HepG2 (cell line): ENCODE data around the gene VPS13D. TPM values are rescaled to one million over a fixed set of nuclear protein-coding genes. Genes with fewer than 3 reads are reported as not detected.

Source experiments
- ATAC-seq: fragments of 200-7000 bp; cut with Tn5 transposase; 3 replicates; pipeline ENCODE4 v1.9.1; 2020; ENCODE audit warnings: mild to moderate bottlenecking, moderate library complexity
- BruUV-seq: library from RNA; stranded (reverse); fragments of 400-500 nt; replicated peaks from 2 replicates; lab custom pipeline; 2021; lab: Mats Ljungman, UMichigan
- CTCF ChIA-PET: fragments of 300-600 bp; formaldehyde crosslinking; extraction: SDS; loops from one replicate; lab custom pipeline; 2021; ENCODE audit warnings: low total read pairs, inconsistent platforms, low intra/inter-chr PET ratio; lab: Yijun Ruan, JAX
- POLR2A ChIA-PET: fragments of 350-600 bp; sonication (Branson Sonifier 250); formaldehyde crosslinking; loops from one replicate; lab custom pipeline; 2020; ENCODE audit warnings: antibody characterized with exemption, inconsistent platforms; lab: Yijun Ruan, JAX
- DNase-seq: peaks from one replicate; pipeline ENCODE4 v3.0.0-alpha.2; 2015; ENCODE audit warnings: low spot score
- FAIRE-seq: peaks from 3 replicates; lab custom pipeline; 2011; peaks lifted over from hg19 to GRCh38; lab: Jason Lieb, UNC
- H2AFZ ChIP-seq: one replicate; pipeline ENCODE4 v1.6.1; 2011; ENCODE audit warnings: low read length, inconsistent platforms
- H3K27ac ChIP-seq: fragments of 300-600 bp; 3 replicates; pipeline ENCODE4 v1.8.0; 2011; ENCODE audit warnings: mixed run types, mild to moderate bottlenecking, mixed read lengths, low read length, inconsistent platforms; ENCODE audit not compliant: insufficient read depth; ENCODE audit errors: extremely low read length
- H3K27me3 ChIP-seq, 2 experiments: fragments of 200-600 bp in 1 of 2; 2 replicates in 1 of 2; 3 replicates in 1 of 2; pipeline versions ENCODE4 v1.6.0 to v1.8.0; 2011; ENCODE audit warnings: low read length in 2 of 2, mild to moderate bottlenecking in 2 of 2, moderate library complexity in 2 of 2, inconsistent platforms in 1 of 2; ENCODE audit not compliant: insufficient read depth in 2 of 2, control insufficient read depth in 1 of 2
- H3K36me3 ChIP-seq, 2 experiments: fragments of 200-600 bp in 1 of 2; replicated peaks in 1 of 2; 2 replicates in 1 of 2; 3 replicates in 1 of 2; pipeline versions ENCODE4 v1.5.1 to v1.8.0; 2011; ENCODE audit warnings: low read length in 2 of 2, inconsistent platforms in 1 of 2; ENCODE audit not compliant: insufficient read depth in 2 of 2, control insufficient read depth in 1 of 2
- H3K4me1 ChIP-seq: 2 replicates; pipeline ENCODE4 v1.5.1; 2012; ENCODE audit warnings: low read length, inconsistent platforms; ENCODE audit not compliant: insufficient read depth
- H3K4me2 ChIP-seq: 2 replicates; pipeline ENCODE4 v1.6.0; 2011; ENCODE audit warnings: low read depth, low read length, inconsistent platforms
- H3K4me3 ChIP-seq, 3 experiments: fragments of 200-600 bp in 1 of 3; sonication (generic), shearing (Covaris generic) in 1 of 3; replicated peaks in 1 of 3; 2 replicates each; pipeline ENCODE4 v1.5.1; 2011 to 2016; ENCODE audit warnings: low read length in 3 of 3, inconsistent platforms in 2 of 3, low read depth in 2 of 3, mild to moderate bottlenecking in 2 of 3, control low read depth in 1 of 3, mixed read lengths in 1 of 3; ENCODE audit not compliant: insufficient read depth in 1 of 3
- H3K79me2 ChIP-seq: one replicate; pipeline ENCODE4 v1.6.1; 2011; ENCODE audit warnings: low read length, inconsistent platforms; ENCODE audit not compliant: insufficient read depth
- H3K9ac ChIP-seq: 2 replicates; pipeline ENCODE4 v1.6.0; 2011; ENCODE audit warnings: mild to moderate bottlenecking, low read depth, low read length, inconsistent platforms; ENCODE audit not compliant: insufficient read depth
- H3K9me3 ChIP-seq: 2 replicates; pipeline ENCODE4 v1.5.1; 2012; ENCODE audit warnings: mild to moderate bottlenecking, low read length
- H4K20me1 ChIP-seq: 2 replicates; pipeline ENCODE4 v1.6.0; 2011; ENCODE audit warnings: inconsistent platforms, mild to moderate bottlenecking, low read length, moderate library complexity; ENCODE audit not compliant: insufficient read depth
- ARNT ChIP-seq: fragments of 450-650 bp; IDR thresholded peaks from 2 replicates; pipeline ENCODE4 v1.6.1; 2017
- BRD4 ChIP-seq: sonication (generic); formaldehyde crosslinking; IDR thresholded peaks from 2 replicates; pipeline ENCODE4 v1.4.0; 2020; ENCODE audit warnings: missing genetic modification reagents
- CBFB ChIP-seq: sonication (generic); formaldehyde crosslinking; IDR thresholded peaks from 2 replicates; pipeline ENCODE4 v1.4.0; 2020; ENCODE audit warnings: missing genetic modification reagents
- JUN ChIP-seq: sonication (generic); formaldehyde crosslinking; IDR thresholded peaks from 2 replicates; pipeline ENCODE4 v1.4.0; 2020; ENCODE audit warnings: mild to moderate bottlenecking, missing genetic modification reagents
- MAFF ChIP-seq: IDR thresholded peaks from 2 replicates; pipeline ENCODE4 v1.6.1; 2011; ENCODE audit warnings: low read depth, low read length, improper control_type of control experiment
- NKX3-1 ChIP-seq: sonication (generic); formaldehyde crosslinking; IDR thresholded peaks from 2 replicates; pipeline ENCODE4 v1.5.0; 2020; ENCODE audit warnings: missing genetic modification reagents
- PRDM10 ChIP-seq: sonication (generic); formaldehyde crosslinking; IDR thresholded peaks from 2 replicates; pipeline ENCODE4 v1.4.0; 2020; ENCODE audit warnings: low read depth, missing genetic modification reagents
- RARG ChIP-seq: sonication (generic); formaldehyde crosslinking; IDR thresholded peaks from 2 replicates; pipeline ENCODE4 v1.4.0; 2020; ENCODE audit warnings: low read depth, mild to moderate bottlenecking, missing genetic modification reagents
- THRA ChIP-seq: sonication (generic); formaldehyde crosslinking; IDR thresholded peaks from 2 replicates; pipeline ENCODE4 v1.4.0; 2020; ENCODE audit warnings: missing genetic modification reagents, borderline replicate concordance
- WGBS: methylation state at CpG from one replicate; pipeline ENCODE4 v1.1.6; 2017; ENCODE audit warnings: low lambda C conversion rate; 5-methylcytosine and 5-hydroxymethylcytosine counted together
- in situ Hi-C: cut with HindIII; loops from 2 replicates; pipeline ENCODE4 v1.10.0; 2017; ENCODE audit warnings: low pct_unique_long_range_greater_than_20kb; ENCODE audit not compliant: extremely low pct_ligation_motif_present
- intact Hi-C: fragments of 100-400 bp; cut with micrococcal nuclease; formaldehyde crosslinking; loops from one replicate; pipeline ENCODE4 v1.10.0; 2022; ENCODE audit not compliant: unreplicated experiment
- polyA plus RNA-seq, 8 experiments: library from polyadenylated mRNA; depleted of rRNA in 3 of 8; stranded (reverse) in 7 of 8; unstranded in 1 of 8; fragments of >200 nt; fragmentation: Illumina TruSeq in 4 of 8; extraction: Trizol in 4 of 8; gene quantifications; 2 replicates each; pipeline versions ENCODE4 v1.2.1 to v1.2.3, GENCODE V29; 2011 to 2016; ENCODE audit warnings: low read depth in 4 of 8, missing spikeins in 1 of 8, mixed read lengths in 1 of 8; ENCODE audit not compliant: insufficient read depth in 1 of 8
- total RNA-seq, 5 experiments: library from RNA; depleted of rRNA; stranded (reverse); fragments of >200 nt; fragmentation: Illumina TruSeq; extraction: Trizol; gene quantifications; 2 replicates each; pipeline ENCODE4 v1.2.3, GENCODE V29; 2016; ENCODE audit warnings: low read depth in 1 of 5
- TF ChIP-seq, protein P1 (sequence below): sonication (generic); formaldehyde crosslinking; IDR thresholded peaks from 2 replicates; pipeline ENCODE4 v1.4.0; 2020; ENCODE audit warnings: mild to moderate bottlenecking, missing genetic modification reagents, borderline replicate concordance

VPS13D gene
- total and polyA plus RNA-seq, 2 of the 13 experiments (the other 11 are each of a cell fraction or from before 2014, with no cell fraction given), result 8.6 to 13.9 TPM

DNA sequence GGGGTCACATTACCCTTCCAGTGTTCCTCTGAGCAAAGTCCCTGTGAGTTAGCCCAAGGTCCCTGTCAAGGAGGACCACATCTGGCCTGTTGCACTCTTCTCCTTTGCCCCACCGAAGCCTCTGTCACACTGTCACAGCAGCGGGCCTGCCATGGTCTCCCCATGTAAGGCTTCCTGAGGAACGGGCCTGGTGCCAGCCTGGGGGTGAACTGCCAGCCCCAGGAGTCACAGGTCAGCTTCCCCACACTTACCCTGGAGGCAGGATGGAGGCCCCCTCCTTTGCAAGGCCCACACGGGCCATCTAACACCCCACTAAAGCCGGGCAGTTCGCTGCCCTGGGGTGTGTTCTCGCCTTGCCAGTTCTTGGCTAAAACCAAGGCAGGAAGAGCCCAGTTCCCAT is 48.9 kb upstream of the VPS13D start (continued):
- TF ChIP-seq THRA (CRISPR knock-in tag), result no peak

DNA sequence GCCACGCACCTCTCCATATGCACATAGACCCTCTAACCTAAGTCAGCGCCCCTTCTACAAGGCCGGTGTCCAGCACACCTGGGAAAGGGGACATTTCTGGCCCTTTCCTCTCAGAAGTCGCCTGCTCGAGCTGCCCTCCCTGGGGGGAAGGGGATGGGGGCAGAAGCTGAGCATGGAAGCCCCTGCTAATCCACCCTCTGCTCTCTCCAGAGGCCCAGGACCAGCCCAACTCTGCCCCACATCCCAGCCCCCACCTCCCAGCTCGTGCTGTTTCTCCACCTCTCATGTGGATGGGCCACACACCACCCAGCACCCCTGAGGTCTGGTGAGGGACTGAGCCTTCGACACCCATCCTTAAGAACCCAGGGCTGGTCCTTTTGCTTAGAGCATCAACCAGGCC is 48.3 kb upstream of the VPS13D start:
- WGBS, result 33% methylated on average over 2 of the region's 7 CpGs
- H3K27ac ChIP-seq, result no peak overlapping the region
- in situ Hi-C loops, result no loop called here
- TF ChIP-seq JUN (CRISPR knock-in tag) (no peak), CBFB (CRISPR knock-in tag) (no peak), NKX3-1 (no peak), PRDM10 (CRISPR knock-in tag) (no peak), BRD4 (CRISPR knock-in tag) (no peak), ARNT (no peak), MAFF (no peak), RARG (no peak)
- TF ChIP-seq, protein P1, sequence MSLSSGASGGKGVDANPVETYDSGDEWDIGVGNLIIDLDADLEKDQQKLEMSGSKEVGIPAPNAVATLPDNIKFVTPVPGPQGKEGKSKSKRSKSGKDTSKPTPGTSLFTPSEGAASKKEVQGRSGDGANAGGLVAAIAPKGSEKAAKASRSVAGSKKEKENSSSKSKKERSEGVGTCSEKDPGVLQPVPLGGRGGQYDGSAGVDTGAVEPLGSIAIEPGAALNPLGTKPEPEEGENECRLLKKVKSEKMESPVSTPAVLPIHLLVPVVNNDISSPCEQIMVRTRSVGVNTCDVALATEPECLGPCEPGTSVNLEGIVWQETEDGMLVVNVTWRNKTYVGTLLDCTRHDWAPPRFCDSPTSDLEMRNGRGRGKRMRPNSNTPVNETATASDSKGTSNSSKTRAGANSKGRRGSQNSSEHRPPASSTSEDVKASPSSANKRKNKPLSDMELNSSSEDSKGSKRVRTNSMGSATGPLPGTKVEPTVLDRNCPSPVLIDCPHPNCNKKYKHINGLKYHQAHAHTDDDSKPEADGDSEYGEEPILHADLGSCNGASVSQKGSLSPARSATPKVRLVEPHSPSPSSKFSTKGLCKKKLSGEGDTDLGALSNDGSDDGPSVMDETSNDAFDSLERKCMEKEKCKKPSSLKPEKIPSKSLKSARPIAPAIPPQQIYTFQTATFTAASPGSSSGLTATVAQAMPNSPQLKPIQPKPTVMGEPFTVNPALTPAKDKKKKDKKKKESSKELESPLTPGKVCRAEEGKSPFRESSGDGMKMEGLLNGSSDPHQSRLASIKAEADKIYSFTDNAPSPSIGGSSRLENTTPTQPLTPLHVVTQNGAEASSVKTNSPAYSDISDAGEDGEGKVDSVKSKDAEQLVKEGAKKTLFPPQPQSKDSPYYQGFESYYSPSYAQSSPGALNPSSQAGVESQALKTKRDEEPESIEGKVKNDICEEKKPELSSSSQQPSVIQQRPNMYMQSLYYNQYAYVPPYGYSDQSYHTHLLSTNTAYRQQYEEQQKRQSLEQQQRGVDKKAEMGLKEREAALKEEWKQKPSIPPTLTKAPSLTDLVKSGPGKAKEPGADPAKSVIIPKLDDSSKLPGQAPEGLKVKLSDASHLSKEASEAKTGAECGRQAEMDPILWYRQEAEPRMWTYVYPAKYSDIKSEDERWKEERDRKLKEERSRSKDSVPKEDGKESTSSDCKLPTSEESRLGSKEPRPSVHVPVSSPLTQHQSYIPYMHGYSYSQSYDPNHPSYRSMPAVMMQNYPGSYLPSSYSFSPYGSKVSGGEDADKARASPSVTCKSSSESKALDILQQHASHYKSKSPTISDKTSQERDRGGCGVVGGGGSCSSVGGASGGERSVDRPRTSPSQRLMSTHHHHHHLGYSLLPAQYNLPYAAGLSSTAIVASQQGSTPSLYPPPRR (CRISPR knock-in tag), result no peak

More for the DNA sequence above, 48.3 kb upstream of the VPS13D start:
- H3K79me2 ChIP-seq, result no peaks in the 10 kb centered on the region
- H3K4me2 ChIP-seq, result no peak overlapping the region
- POLR2A ChIA-PET, result no interaction called here
- H3K9ac ChIP-seq, result no peak overlapping the region
- no peak overlapping the region for H3K4me3 ChIP-seq
- intact Hi-C loops, result no loop called here
- no peaks in the 10 kb centered on the region for H3K36me3 ChIP-seq
- ATAC-seq, result no peak
- H2AFZ ChIP-seq, result no peak overlapping the region
- no TSS peak for BruUV-seq
- H3K9me3 ChIP-seq, result no peaks in the 10 kb centered on the region
- FAIRE-seq, result no peak
- DNase-seq, result no peak
- peaks cover 40% of the 10 kb centered on the region for H3K4me1 ChIP-seq
- peaks cover 11 to 43% of the 10 kb centered on the region in 2 experiments; a peak in 4 of 5 replicates for H3K27me3 ChIP-seq
- H4K20me1 ChIP-seq, result no peaks in the 10 kb centered on the region
- CTCF ChIA-PET, result no interaction called here
